D721Med (cell line): ENCODE results near the gene RRP9.

Experiments used
- DNase-seq: peaks from one replicate; pipeline ENCODE4 v3.0.0; 2011; ENCODE audit warnings: low spot score; ENCODE audit not compliant: insufficient read length
- FAIRE-seq: peaks from 2 replicates; lab custom pipeline; 2011; peaks lifted over from hg19 to GRCh38; lab: Jason Lieb, UNC
- TF ChIP-seq, protein P1 (sequence below): IDR thresholded peaks from 2 replicates; pipeline ENCODE4 v1.5.1; 2012; ENCODE audit warnings: mild to moderate bottlenecking, control low read depth; ENCODE audit not compliant: insufficient read depth; ENCODE audit errors: missing control alignments

RRP9 gene

DNA sequence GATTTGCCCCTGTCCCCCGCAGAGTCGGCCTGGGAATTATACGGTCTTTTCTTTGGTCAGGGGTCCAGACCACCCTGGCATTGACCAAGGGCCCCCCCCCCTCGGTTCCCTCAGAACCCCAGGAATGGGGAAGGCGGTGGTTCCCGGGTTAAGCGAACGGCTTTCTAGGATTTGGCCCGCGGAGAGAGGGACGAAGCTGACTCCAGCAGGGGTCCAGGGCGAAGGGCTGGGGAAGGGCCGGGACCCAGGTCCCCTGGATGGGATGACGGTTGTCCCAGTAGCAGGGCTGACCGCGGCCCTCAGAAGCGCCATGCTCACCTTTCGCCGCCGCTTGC is 274 bp downstream of the RRP9 start:
- TF ChIP-seq, protein P1, sequence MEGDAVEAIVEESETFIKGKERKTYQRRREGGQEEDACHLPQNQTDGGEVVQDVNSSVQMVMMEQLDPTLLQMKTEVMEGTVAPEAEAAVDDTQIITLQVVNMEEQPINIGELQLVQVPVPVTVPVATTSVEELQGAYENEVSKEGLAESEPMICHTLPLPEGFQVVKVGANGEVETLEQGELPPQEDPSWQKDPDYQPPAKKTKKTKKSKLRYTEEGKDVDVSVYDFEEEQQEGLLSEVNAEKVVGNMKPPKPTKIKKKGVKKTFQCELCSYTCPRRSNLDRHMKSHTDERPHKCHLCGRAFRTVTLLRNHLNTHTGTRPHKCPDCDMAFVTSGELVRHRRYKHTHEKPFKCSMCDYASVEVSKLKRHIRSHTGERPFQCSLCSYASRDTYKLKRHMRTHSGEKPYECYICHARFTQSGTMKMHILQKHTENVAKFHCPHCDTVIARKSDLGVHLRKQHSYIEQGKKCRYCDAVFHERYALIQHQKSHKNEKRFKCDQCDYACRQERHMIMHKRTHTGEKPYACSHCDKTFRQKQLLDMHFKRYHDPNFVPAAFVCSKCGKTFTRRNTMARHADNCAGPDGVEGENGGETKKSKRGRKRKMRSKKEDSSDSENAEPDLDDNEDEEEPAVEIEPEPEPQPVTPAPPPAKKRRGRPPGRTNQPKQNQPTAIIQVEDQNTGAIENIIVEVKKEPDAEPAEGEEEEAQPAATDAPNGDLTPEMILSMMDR: no peak
- DNase-seq (no peak), FAIRE-seq (no peak)

GRCh38 chr3:51940648-51941462 is 849 bp downstream of the RRP9 start:
- DNase-seq (no peak), FAIRE-seq (no peak)
- TF ChIP-seq, protein P1: no peak

GRCh38 chr3:51938780-51939425 is 2.8 kb downstream of the RRP9 start:
- TF ChIP-seq, protein P1: no peak
- DNase-seq (no peak), FAIRE-seq (no peak)

- FAIRE-seq (no peak), DNase-seq (no peak)
- TF ChIP-seq, protein P1: no peak
These were observed 3.9 kb downstream of the RRP9 start for GRCh38 chr3:51937611-51938450.

DNA sequence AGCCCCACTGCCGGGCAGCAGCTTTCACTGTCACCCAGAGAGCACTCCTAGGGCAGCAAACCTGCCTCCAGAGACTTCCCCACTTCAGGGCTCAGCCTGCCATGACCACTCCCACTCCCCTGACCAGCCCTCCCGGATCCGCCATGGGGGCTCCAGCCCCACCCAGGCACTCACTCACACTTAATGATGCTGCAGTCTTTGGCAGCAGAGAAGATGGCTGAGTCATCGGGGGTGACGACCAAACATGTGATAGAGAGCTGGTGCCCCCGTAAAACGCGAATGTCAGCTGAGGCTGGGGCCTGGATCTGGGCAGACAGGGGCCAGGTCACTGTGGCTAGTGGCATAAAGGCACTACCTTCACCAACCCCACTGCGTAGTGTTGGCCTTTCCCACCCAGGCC is 4.7 kb downstream of the RRP9 start:
- no peak for DNase-seq
- TF ChIP-seq, protein P1: no peak
- no peak for FAIRE-seq

GRCh38 chr3:51935886-51936755 is 5.6 kb downstream of the RRP9 start:
- DNase-seq (peak; percentile 13), FAIRE-seq (no peak)
- TF ChIP-seq, protein P1: no peak
